Osteocyte (in vitro differentiated cells): ENCODE data around the gene NATD1. TPM values are rescaled to one million over a fixed set of nuclear protein-coding genes. Genes with fewer than 3 reads are reported as not detected.

Source experiments
- DNase-seq: peaks from one replicate; pipeline ENCODE4 v3.0.0; 2021; ENCODE audit warnings: mixed read lengths; ENCODE audit not compliant: unreplicated experiment; ENCODE audit errors: extremely low spot score
- H3K27ac Mint-ChIP-seq: one replicate; pipeline ENCODE4 v1.8.0; 2021; ENCODE audit warnings: mild to moderate bottlenecking, mixed read lengths; ENCODE audit not compliant: unreplicated experiment
- H3K27me3 Mint-ChIP-seq: one replicate; pipeline ENCODE4 v1.8.0; 2021; ENCODE audit warnings: mixed read lengths; ENCODE audit not compliant: unreplicated experiment
- H3K36me3 Mint-ChIP-seq: one replicate; pipeline ENCODE4 v1.8.0; 2021; ENCODE audit warnings: mixed read lengths; ENCODE audit not compliant: unreplicated experiment
- H3K4me1 Mint-ChIP-seq: one replicate; pipeline ENCODE4 v1.8.0; 2021; ENCODE audit warnings: mixed read lengths; ENCODE audit not compliant: unreplicated experiment
- H3K4me3 Mint-ChIP-seq: one replicate; pipeline ENCODE4 v1.8.0; 2021; ENCODE audit warnings: mild to moderate bottlenecking, moderate library complexity, mixed read lengths; ENCODE audit not compliant: unreplicated experiment
- H3K9me3 Mint-ChIP-seq: one replicate; pipeline ENCODE4 v1.8.0; 2021; ENCODE audit warnings: mixed read lengths; ENCODE audit not compliant: unreplicated experiment
- CTCF ChIP-seq: fragments of 200-600 bp; sonication (generic); IDR thresholded peaks from 2 replicates; pipeline ENCODE4 v1.5.0; 2021; ENCODE audit warnings: antibody characterized with exemption, mild to moderate bottlenecking, moderate library complexity
- total RNA-seq: library from RNA; stranded (reverse); gene quantifications from 2 replicates; pipeline ENCODE4 v1.2.1, GENCODE V29; 2021

Gene NATD1
- total RNA-seq, 1 donor from 2014 or later: 18.5 TPM

GRCh38 chr17:21242780-21243515, 10.3 kb downstream of the NATD1 start:
- H3K9me3 Mint-ChIP-seq: no peaks in the 10 kb centered on the region
- no peaks in the 10 kb centered on the region for H3K36me3 Mint-ChIP-seq
- no peak overlapping the region for H3K4me3 Mint-ChIP-seq
- no peak overlapping the region for H3K27ac Mint-ChIP-seq
- H3K27me3 Mint-ChIP-seq: no peaks in the 10 kb centered on the region
- no peak for TF ChIP-seq CTCF
- H3K4me1 Mint-ChIP-seq: peaks cover 10% of the 10 kb centered on the region
- no peak for DNase-seq

- Mint-ChIP-seq H3K4me3 (no peak overlapping the region), H3K36me3 (no peaks in the 10 kb centered on the region), H3K4me1 (peaks cover 10% of the 10 kb centered on the region), H3K27me3 (no peaks in the 10 kb centered on the region), H3K27ac (no peak overlapping the region), H3K9me3 (no peaks in the 10 kb centered on the region)
- no peak for TF ChIP-seq CTCF
- no peak for DNase-seq
Observed at GRCh38 chr17:21242026-21242697, 11.0 kb downstream of the NATD1 start.

GRCh38 chr17:21241564-21241963, 11.6 kb downstream of the NATD1 start:
- TF ChIP-seq CTCF: no peak
- H3K36me3 Mint-ChIP-seq: no peaks in the 10 kb centered on the region
- H3K9me3 Mint-ChIP-seq: no peaks in the 10 kb centered on the region
- peaks cover 10% of the 10 kb centered on the region for H3K4me1 Mint-ChIP-seq
- H3K27ac Mint-ChIP-seq: no peak overlapping the region
- H3K27me3 Mint-ChIP-seq: no peaks in the 10 kb centered on the region
- H3K4me3 Mint-ChIP-seq: no peak overlapping the region
- no peak for DNase-seq

- Mint-ChIP-seq H3K9me3 (no peaks in the 10 kb centered on the region), H3K4me1 (peaks cover 10% of the 10 kb centered on the region), H3K36me3 (no peaks in the 10 kb centered on the region), H3K27me3 (no peaks in the 10 kb centered on the region), H3K4me3 (no peak overlapping the region), H3K27ac (no peak overlapping the region)
- TF ChIP-seq CTCF: no peak
- DNase-seq: no peak
Observed at GRCh38 chr17:21240369-21241055, 12.7 kb downstream of the NATD1 start.
